Neural crest cell (in vitro differentiated cells): ENCODE results near the gene LINGO4. TPM values are rescaled to one million over a fixed set of nuclear protein-coding genes. Genes with fewer than 3 reads are reported as not detected.

Experiments used
- DNase-seq: peaks from one replicate; pipeline ENCODE4 v3.0.0; 2021; ENCODE audit warnings: low read depth, mixed read lengths, low spot score
- H3K27ac Mint-ChIP-seq: one replicate; pipeline ENCODE4 v1.8.0; 2021; ENCODE audit warnings: mild to moderate bottlenecking, mixed read lengths; ENCODE audit not compliant: unreplicated experiment
- H3K27me3 Mint-ChIP-seq: 2 replicates; pipeline ENCODE4 v1.8.0; 2021; ENCODE audit warnings: low read depth, mild to moderate bottlenecking, mixed read lengths
- H3K36me3 Mint-ChIP-seq: 2 replicates; pipeline ENCODE4 v1.8.0; 2021; ENCODE audit warnings: low read depth, mild to moderate bottlenecking, mixed read lengths
- H3K4me1 Mint-ChIP-seq: 2 replicates; pipeline ENCODE4 v1.8.0; 2021; ENCODE audit warnings: mixed read lengths
- H3K4me3 Mint-ChIP-seq: one replicate; pipeline ENCODE4 v1.8.0; 2021; ENCODE audit warnings: mild to moderate bottlenecking, mixed read lengths
- H3K9me3 Mint-ChIP-seq: 2 replicates; pipeline ENCODE4 v1.8.0; 2021; ENCODE audit warnings: mixed read lengths
- CTCF ChIP-seq: fragments of 200-600 bp; sonication (generic); conservative IDR thresholded peaks from 2 replicates; pipeline ENCODE4 v1.5.0; 2021; ENCODE audit warnings: antibody characterized with exemption, mild to moderate bottlenecking
- total RNA-seq: library from RNA; stranded (reverse); gene quantifications from 2 replicates; pipeline ENCODE4 v1.2.1, GENCODE V29; 2021

The LINGO4 gene
- total RNA-seq, 1 donor from 2014 or later, result not detected

DNA sequence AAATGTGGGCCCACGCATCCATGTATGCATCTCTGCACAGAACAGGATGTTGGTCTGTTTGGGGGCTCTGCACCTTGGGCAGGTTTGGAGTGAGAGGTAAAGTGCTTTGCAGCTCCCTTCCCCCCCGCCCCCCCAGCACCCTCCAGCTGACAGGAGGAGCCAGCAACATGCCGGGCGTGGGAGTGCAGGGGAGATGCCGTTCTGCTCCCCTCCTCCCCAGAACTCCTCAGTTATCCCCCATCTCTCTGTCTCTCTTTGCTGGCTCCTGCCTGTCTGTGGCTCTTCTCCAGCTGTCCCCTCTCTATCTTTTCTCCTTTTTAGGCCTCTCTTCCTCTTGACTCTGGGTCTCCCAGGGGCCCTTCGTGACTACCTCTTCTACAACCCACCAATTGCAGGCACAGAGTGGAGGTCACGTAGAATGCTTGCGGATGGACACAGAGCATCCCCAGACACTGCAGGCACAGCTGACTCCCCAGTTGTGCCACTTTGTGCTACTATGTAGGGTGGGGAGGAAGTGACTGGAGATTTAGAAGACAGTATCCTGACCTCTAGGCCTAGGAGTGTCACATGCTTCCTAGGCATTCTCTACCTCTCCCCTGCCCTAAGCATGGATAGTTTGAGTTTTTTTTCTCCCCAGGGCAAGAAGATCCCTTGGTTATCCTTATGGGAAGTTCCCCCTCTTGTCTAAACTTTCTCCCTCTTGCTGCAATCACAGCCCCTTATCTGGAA is 28.1 kb upstream of the LINGO4 start:
- H3K9me3 Mint-ChIP-seq, result no peaks in the 10 kb centered on the region
- H3K4me1 Mint-ChIP-seq, result peaks cover 31% of the 10 kb centered on the region

DNA sequence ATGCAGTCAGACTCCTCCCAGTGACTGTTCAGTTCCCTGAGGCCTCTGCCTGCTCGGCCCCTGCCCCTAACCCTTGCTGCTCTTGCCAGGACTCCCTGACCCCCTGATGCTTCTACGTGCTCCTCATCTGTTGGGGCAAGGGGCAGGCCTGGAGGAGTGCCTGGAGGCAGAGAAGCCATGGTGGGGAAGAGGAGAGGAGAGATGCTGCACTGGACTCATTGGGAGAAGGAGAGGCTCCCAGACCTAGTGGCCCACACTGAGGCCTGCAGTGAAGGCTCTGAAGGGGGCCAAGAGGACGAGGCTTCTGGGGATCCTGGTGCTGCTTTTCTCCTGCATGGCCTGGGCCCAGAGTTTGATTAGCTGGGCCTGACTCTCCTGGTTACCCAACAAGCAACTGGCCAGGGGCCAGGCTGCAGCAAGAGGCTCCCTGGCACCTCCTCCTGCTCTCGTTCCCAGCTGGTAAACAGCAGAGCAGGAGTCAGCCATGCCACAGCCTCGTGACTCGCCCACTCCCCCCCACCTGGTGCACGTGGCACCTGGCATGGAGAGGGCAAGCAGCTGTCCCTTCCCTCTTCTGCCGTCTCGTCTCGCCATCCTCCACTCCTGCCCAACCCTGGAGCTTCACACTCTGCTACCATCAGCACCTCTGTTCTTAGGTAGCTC is 27.2 kb upstream of the LINGO4 start:
- Mint-ChIP-seq H3K27me3 (peaks cover 26% of the 10 kb centered on the region), H3K27ac (peak overlapping the region; percentile 75), H3K36me3 (no peaks in the 10 kb centered on the region), H3K9me3 (no peaks in the 10 kb centered on the region), H3K4me3 (no peak overlapping the region), H3K4me1 (peaks cover 37% of the 10 kb centered on the region)
- no peak for TF ChIP-seq CTCF
- no peak for DNase-seq

More for the DNA sequence above, 28.1 kb upstream of the LINGO4 start:
- H3K27me3 Mint-ChIP-seq, result peaks cover 32% of the 10 kb centered on the region
- no peak overlapping the region for H3K4me3 Mint-ChIP-seq
- H3K27ac Mint-ChIP-seq, result peak overlapping the region; percentile 40
- no peak for TF ChIP-seq CTCF
- H3K36me3 Mint-ChIP-seq, result no peaks in the 10 kb centered on the region
- no peak for DNase-seq

DNA sequence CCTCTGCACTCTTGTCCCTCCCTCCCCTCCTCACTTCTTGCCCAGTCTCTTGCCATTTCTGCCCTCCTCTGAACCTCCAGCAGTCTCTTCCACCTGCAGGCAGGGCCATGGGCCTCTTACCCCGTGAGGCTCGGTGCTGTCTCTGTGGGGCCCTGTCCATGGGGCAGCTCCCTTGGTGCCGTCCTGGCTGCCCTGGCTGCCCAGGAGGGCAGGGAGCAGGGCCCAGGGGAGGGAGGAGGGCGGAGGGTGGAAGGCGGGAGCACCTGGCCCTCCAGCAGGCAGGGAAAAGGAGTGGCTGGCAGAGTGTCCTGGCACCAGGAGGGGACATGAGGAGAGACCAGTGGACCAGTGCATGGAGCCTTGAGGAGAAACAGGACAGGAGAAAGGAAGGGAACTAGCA is 26.4 kb upstream of the LINGO4 start, which contains the start of gene RORC:
Gene RORC (minus strand): TSS at position 198 of the 400 bp plus-strand sequence. CDS start 38 bp downstream, at position 160.
- no peak for DNase-seq
- Mint-ChIP-seq H3K36me3 (no peaks in the 10 kb centered on the region), H3K9me3 (no peaks in the 10 kb centered on the region), H3K4me3 (no peak within 1 kb of the TSS), H3K27ac (peak within 1 kb of the TSS; percentile 75), H3K4me1 (peaks cover 36% of the 10 kb centered on the region), H3K27me3 (peaks cover 18% of the 10 kb centered on the region)
- TF ChIP-seq CTCF, result no peak

GRCh38 chr1:151831256-151831591 is 26.0 kb upstream of the LINGO4 start:
- Mint-ChIP-seq H3K4me3 (no peak overlapping the region), H3K36me3 (no peaks in the 10 kb centered on the region), H3K27me3 (peaks cover 14% of the 10 kb centered on the region), H3K27ac (no peak overlapping the region), H3K9me3 (no peaks in the 10 kb centered on the region), H3K4me1 (peaks cover 32% of the 10 kb centered on the region)
- TF ChIP-seq CTCF, result no peak
- DNase-seq, result no peak

GRCh38 chr1:151830055-151830454 is 24.8 kb upstream of the LINGO4 start:
- Mint-ChIP-seq H3K36me3 (no peaks in the 10 kb centered on the region), H3K27ac (no peak overlapping the region), H3K9me3 (no peaks in the 10 kb centered on the region), H3K4me3 (no peak overlapping the region), H3K4me1 (peaks cover 36% of the 10 kb centered on the region), H3K27me3 (peaks cover 4% of the 10 kb centered on the region)
- DNase-seq, result no peak
- no peak for TF ChIP-seq CTCF
